Effector CD4-positive, alpha-beta T cell (primary cell): Measurements from ENCODE around the gene PPARA.

Experiments
- DNase-seq: peaks from one replicate; pipeline ENCODE4 v3.0.0-alpha.2; 2020

PPARA gene

GRCh38 chr22:46114518-46115387 lies 35.6 kb upstream of the PPARA start:
- no peak for DNase-seq

- no peak for DNase-seq
Observed at GRCh38 chr22:46115388-46115678, 35.0 kb upstream of the PPARA start.

- DNase-seq = no peak
Observed at GRCh38 chr22:46115755-46116490, 34.4 kb upstream of the PPARA start.

GRCh38 chr22:46116491-46116958 lies 33.8 kb upstream of the PPARA start:
- DNase-seq = peak; percentile 81

GRCh38 chr22:46117206-46118199 lies 32.8 kb upstream of the PPARA start:
- no peak for DNase-seq

GRCh38 chr22:46119093-46119728 lies 31.1 kb upstream of the PPARA start:
- no peak for DNase-seq

- DNase-seq = no peak
Observed at GRCh38 chr22:46119729-46120419, 30.5 kb upstream of the PPARA start.

GRCh38 chr22:46120420-46120737 lies 29.9 kb upstream of the PPARA start:
- no peak for DNase-seq

GRCh38 chr22:46121079-46121478 lies 29.2 kb upstream of the PPARA start:
- no peak for DNase-seq

GRCh38 chr22:46121523-46122287 lies 28.6 kb upstream of the PPARA start:
- no peak for DNase-seq

- DNase-seq = peak; percentile 66
Observed at GRCh38 chr22:46122511-46122971, 27.8 kb upstream of the PPARA start.

- DNase-seq = no peak
Observed at GRCh38 chr22:46122980-46123693, 27.2 kb upstream of the PPARA start.

- DNase-seq = no peak
Observed at GRCh38 chr22:46123694-46124382, 26.5 kb upstream of the PPARA start.

GRCh38 chr22:46124383-46125144 lies 25.8 kb upstream of the PPARA start:
- no peak for DNase-seq

- no peak for DNase-seq
Observed at GRCh38 chr22:46125311-46125710, 25.0 kb upstream of the PPARA start.

- no peak for DNase-seq
Observed at GRCh38 chr22:46125816-46126765, 24.2 kb upstream of the PPARA start.

GRCh38 chr22:46126853-46127385 lies 23.4 kb upstream of the PPARA start:
- DNase-seq = no peak
